Heart left ventricle (tissue), 16 donors: ENCODE measurements around the gene CHST6. TPM values are rescaled to one million over a fixed set of nuclear protein-coding genes. Genes with fewer than 3 reads are reported as not detected.
A peak's percentile ranks its signal among the peaks of the same experiment; 100 is the strongest.
"Not testable (repeated sequence)": the region's sequence is repeated elsewhere in the genome, so short reads cannot be mapped to it uniquely, and the experiment has no call there.

Source experiments
- ATAC-seq, 4 donors: fragments of 200-7000 bp; cut with Tn5 transposase; one replicate each; pipeline ENCODE4 v1.9.1; 2020 to 2022; ENCODE audit warnings: moderate library complexity in 4 of 4, mild to moderate bottlenecking in 3 of 4, moderate number of reproducible peaks in 1 of 4
- DNase-seq, 5 donors: peaks; one replicate each; pipeline ENCODE4 v3.0.0-alpha.2; 2020
- H3K27ac ChIP-seq, 12 donors: fragments of 200-600 bp; sonication (generic) in 4 of 12; one replicate each; pipeline versions ENCODE4 v1.5.0 to v1.8.0; 2016 to 2022; ENCODE audit warnings: mild to moderate bottlenecking in 2 of 12
- H3K27me3 ChIP-seq, 9 donors: fragments of 200-600 bp; sonication (generic) in 2 of 9; one replicate each; pipeline versions ENCODE4 v1.5.1 to v1.8.0; 2016 to 2022; ENCODE audit warnings: mild to moderate bottlenecking in 3 of 9
- H3K36me3 ChIP-seq, 9 donors: fragments of 200-600 bp; sonication (generic) in 2 of 9; one replicate each; pipeline versions ENCODE4 v1.5.0 to v1.8.0; 2018 to 2022; ENCODE audit warnings: mild to moderate bottlenecking in 2 of 9
- H3K4me1 ChIP-seq, 12 donors: fragments of 200-600 bp; sonication (generic) in 4 of 12; one replicate each; pipeline versions ENCODE4 v1.5.0 to v1.8.0; 2016 to 2022; ENCODE audit warnings: mild to moderate bottlenecking in 3 of 12
- H3K4me3 ChIP-seq, 12 donors: fragments of 200-600 bp; sonication (generic) in 4 of 12; one replicate each; pipeline versions ENCODE4 v1.5.0 to v1.8.0; 2017 to 2022; ENCODE audit warnings: mild to moderate bottlenecking in 9 of 12, moderate library complexity in 4 of 12
- H3K9me3 ChIP-seq, 12 donors: fragments of 200-600 bp; sonication (generic) in 4 of 12; one replicate each; pipeline versions ENCODE4 v1.5.0 to v1.8.0; 2016 to 2022; ENCODE audit warnings: mild to moderate bottlenecking in 1 of 12
- CTCF ChIP-seq, 12 donors: fragments of 200-600 bp; sonication (generic) in 4 of 12; IDR thresholded peaks; one replicate each; pipeline versions ENCODE4 v1.5.0 to v1.8.0; 2018 to 2022; ENCODE audit warnings: antibody characterized with exemption in 12 of 12, mild to moderate bottlenecking in 5 of 12
- POLR2A ChIP-seq, 2 donors: fragments of 450-650 bp; IDR thresholded peaks; one replicate each; pipeline ENCODE4 v1.6.1; 2017; ENCODE audit warnings: antibody characterized with exemption in 2 of 2, mild to moderate bottlenecking in 2 of 2, moderate library complexity in 2 of 2
- WGBS, 4 donors: extraction: QIAGEN DNeasy Blood & Tissue Kit in 2 of 4; methylation state at CpG; one replicate each; pipeline versions ENCODE4 v1.1.5 to v1.1.7; 2013 to 2018; 5-methylcytosine and 5-hydroxymethylcytosine counted together
- intact Hi-C, 10 donors: fragments of 100-400 bp; cut with DNase I; formaldehyde crosslinking; loops; one replicate each; pipeline versions ENCODE4 v1.11.1 to v1.14.2; 2022
- polyA plus RNA-seq, 2 donors: library from polyadenylated mRNA; stranded (reverse); fragments of 200-250 nt; gene quantifications; one replicate each; pipeline ENCODE4 v1.2.3, GENCODE V29; 2013
- total RNA-seq, 9 donors: library from RNA; depleted of rRNA in 2 of 9; stranded (reverse); fragments of >200 nt in 2 of 9; fragmentation: NEBNext Ultra II Directional in 3 of 9; extraction: Animal tissue kit (Norgen Biotek cat#: 25700) in 3 of 9; gene quantifications; one replicate each; pipeline versions ENCODE4 v1.1.0 to v1.2.4, GENCODE V29; 2016 to 2023
- donor health status: ischemic (EF 13 %, LVEDD 7.1; RV severe dilation, severe dysfunction).
- donor health status: healthy with polysubstance abuse.
- donor health status: DM: no; HTN: yes; CAD: no.
- donor health status: DM: no; HTN: no; CAD: no.
- donor health status: ischemic (EF 25% LVEDD 6.9; RV normal size, moderate dysfunction).
- donor health status: ischemic (EF 25% LVEDD 5.7; RV mildly dilated, moderate dysfunction).
- donor health status: healthy.
- donor health status: DM: yes; HTN: yes; CAD: no.
- donor health status: ischemic (EF 35%, LVEDD 5.7; RV mildly dilated, moderate dysfunction).
- donor health status: nonischemic (EF 11% LVEDD 7.7; RV severe dilation, severe dysfunction).
- donor health status: DM: yes; HTN: yes; CAD: no.
- donor health status: PGD.
- donor health status: ischemic (EF 29% LVEDD 5.4; RV normal size, mild dysfunction).
- donor health status: nonischemic (EF 23%, LVEDD 6.1; RV moderate dilation, normal function).

CHST6 gene
- total and polyA plus RNA-seq, 11 donors: 0.32 to 1.8 (median 0.88) TPM

GRCh38 chr16:75456486-75456885, 38.8 kb downstream of the CHST6 start:
- H3K36me3 ChIP-seq, H3K4me3 ChIP-seq, H3K9me3 ChIP-seq, intact Hi-C loops, DNase-seq, H3K27me3 ChIP-seq: not testable (repeated sequence)
- peak in 2 of 12 donors; percentile 8 to 10 for TF ChIP-seq CTCF (IDR thresholded peaks at IDR 0.05)
- Histone ChIP-seq H3K27ac (peak overlapping the region in 4 of 12 donors; percentile 5 to 42 (median 21)), H3K4me1 (peaks cover 0 to 58% (median 24%) of the 10 kb centered on the region in 12 donors)
- peak; percentile 65 to 75 (median 68) for ATAC-seq
- 55 to 73% (median 64%) methylated on average over 4 of the region's 4 CpGs for WGBS, 4 donors

- DNase-seq: no peak
- Histone ChIP-seq H3K36me3 (peaks cover 0 to 11% (median 8%) of the 10 kb centered on the region in 9 donors), H3K4me3 (no peak overlapping the region), H3K27ac (peak overlapping the region in 1 of 12 donors; percentile 42), H3K4me1 (peaks cover 0 to 53% (median 19%) of the 10 kb centered on the region in 12 donors), H3K9me3 (no peaks in the 10 kb centered on the region), H3K27me3 (no peaks in the 10 kb centered on the region)
- intact Hi-C loops: no loop called here
- ATAC-seq: no peak
- TF ChIP-seq CTCF (IDR thresholded peaks at IDR 0.05) (no peak), POLR2A (IDR thresholded peaks at IDR 0.05) (no peak)
- 69 to 93% (median 84%) methylated on average over 5 of the region's 5 CpGs for whole genome bisulfite sequencing, 4 donors
Measured at GRCh38 chr16:75455677-75456076, 39.6 kb downstream of the CHST6 start.

GRCh38 chr16:75452464-75453190, 42.6 kb downstream of the CHST6 start:
- peak overlapping the region in 5 of 12 donors; percentile 29 to 58 (median 34) for H3K27ac ChIP-seq
- ATAC-seq: peak in 3 of 4 donors; percentile 61 to 69 (median 62)
- TF ChIP-seq CTCF (IDR thresholded peaks at IDR 0.05) (no peak), POLR2A (IDR thresholded peaks at IDR 0.05) (no peak)

GRCh38 chr16:75446416-75446815, 48.8 kb downstream of the CHST6 start:
- no peak overlapping the region for H3K4me3 ChIP-seq
- H3K27me3 ChIP-seq: no peaks in the 10 kb centered on the region
- no peak for TF ChIP-seq CTCF (IDR thresholded peaks at IDR 0.05)
- TF ChIP-seq POLR2A (IDR thresholded peaks at IDR 0.05): no peak
- peaks cover 0 to 55% (median 42%) of the 10 kb centered on the region in 9 donors for H3K36me3 ChIP-seq
- no peak overlapping the region for H3K27ac ChIP-seq
- ATAC-seq (no peak), DNase-seq (no peak)
- no peaks in the 10 kb centered on the region for H3K9me3 ChIP-seq
- H3K4me1 ChIP-seq: peaks cover 0 to 6% (median 0%) of the 10 kb centered on the region in 12 donors
- intact Hi-C loops: no loop called here

More at GRCh38 chr16:75452464-75453190, 42.6 kb downstream of the CHST6 start:
- Histone ChIP-seq H3K4me1 (peaks cover 0 to 49% (median 18%) of the 10 kb centered on the region in 12 donors), H3K4me3 (no peak overlapping the region), H3K27me3 (no peaks in the 10 kb centered on the region), H3K36me3 (peaks cover 0 to 41% (median 20%) of the 10 kb centered on the region in 9 donors), H3K9me3 (no peaks in the 10 kb centered on the region)
- no peak for DNase-seq
- intact Hi-C loops: no loop called here
- 75 to 81% (median 79%) methylated on average over 12 of the region's 12 CpGs for WGBS, 4 donors
